Mucosa of rectum (tissue), 2 donors: ENCODE data around the gene SEMA3F.
A peak's percentile ranks its signal among the peaks of the same experiment; 100 is the strongest.

Experiments used
- H3K27ac ChIP-seq, 2 donors: one replicate each; pipeline ENCODE4 v1.7.0; 2013; ENCODE audit warnings: inconsistent platforms in 2 of 2, low read depth in 2 of 2, low read length in 2 of 2
- H3K27me3 ChIP-seq, 2 donors: one replicate each; pipeline ENCODE4 v1.7.0; 2013; ENCODE audit warnings: low read length in 2 of 2; ENCODE audit not compliant: control insufficient read depth in 2 of 2, insufficient read depth in 2 of 2
- H3K36me3 ChIP-seq, 2 donors: one replicate each; pipeline ENCODE4 v1.7.0; 2013; ENCODE audit warnings: low read length in 2 of 2; ENCODE audit not compliant: control insufficient read depth in 2 of 2, insufficient read depth in 2 of 2
- H3K4me1 ChIP-seq, 2 donors: one replicate each; pipeline ENCODE4 v1.7.0; 2013; ENCODE audit warnings: low read length in 2 of 2, mild to moderate bottlenecking in 1 of 2; ENCODE audit not compliant: control insufficient read depth in 2 of 2, insufficient read depth in 2 of 2
- H3K4me3 ChIP-seq, 2 donors: one replicate each; pipeline ENCODE4 v1.7.0; 2013; ENCODE audit warnings: low read length in 2 of 2
- H3K9ac ChIP-seq, 2 donors: one replicate each; pipeline ENCODE4 v1.7.0; 2013; ENCODE audit warnings: low read length in 2 of 2, low read depth in 1 of 2, mild to moderate bottlenecking in 1 of 2
- H3K9me3 ChIP-seq, 2 donors: one replicate each; pipeline ENCODE4 v1.7.0; 2013; ENCODE audit warnings: low read length in 2 of 2; ENCODE audit not compliant: control insufficient read depth in 2 of 2
- donor health status: healthy.
- donor health status: Normal muscosa, but diverticular disease.

Gene SEMA3F

GRCh38 chr3:50155491-50155878, 361 bp downstream of the SEMA3F start:
- Histone ChIP-seq H3K27ac (peak overlapping the region; percentile 18 to 65), H3K27me3 (peaks cover 0 to 5% of the 10 kb centered on the region in 2 donors), H3K9me3 (no peaks in the 10 kb centered on the region), H3K4me3 (peak overlapping the region; percentile 65 to 71), H3K4me1 (peaks cover 24 to 32% of the 10 kb centered on the region in 2 donors), H3K9ac (peak overlapping the region; percentile 73 to 79), H3K36me3 (no peaks in the 10 kb centered on the region)

GRCh38 chr3:50155891-50156290, 767 bp downstream of the SEMA3F start:
- H3K36me3 ChIP-seq, result no peaks in the 10 kb centered on the region
- H3K27ac ChIP-seq, result peak overlapping the region; percentile 18 to 65
- H3K4me3 ChIP-seq, result peak overlapping the region; percentile 65 to 71
- peak overlapping the region; percentile 73 to 79 for H3K9ac ChIP-seq
- peaks cover 25 to 36% of the 10 kb centered on the region in 2 donors for H3K4me1 ChIP-seq
- H3K27me3 ChIP-seq, result peaks cover 0 to 5% of the 10 kb centered on the region in 2 donors
- H3K9me3 ChIP-seq, result no peaks in the 10 kb centered on the region

- Histone ChIP-seq H3K36me3 (no peaks in the 10 kb centered on the region), H3K9me3 (no peaks in the 10 kb centered on the region), H3K27ac (peak overlapping the region; percentile 63 to 65), H3K4me3 (peak overlapping the region; percentile 65 to 71), H3K4me1 (peaks cover 30 to 42% of the 10 kb centered on the region in 2 donors), H3K9ac (peak overlapping the region; percentile 73 to 79), H3K27me3 (peaks cover 0 to 5% of the 10 kb centered on the region in 2 donors)
These were observed 1.7 kb downstream of the SEMA3F start for GRCh38 chr3:50156549-50157493.

GRCh38 chr3:50157827-50158529, 2.9 kb downstream of the SEMA3F start:
- H3K9ac ChIP-seq, result no peak overlapping the region

GRCh38 chr3:50158530-50159146, 3.5 kb downstream of the SEMA3F start:
- no peak overlapping the region for H3K9ac ChIP-seq
- H3K36me3 ChIP-seq, result no peaks in the 10 kb centered on the region
- H3K4me1 ChIP-seq, result peaks cover 40 to 57% of the 10 kb centered on the region in 2 donors
- H3K27ac ChIP-seq, result no peak overlapping the region
- H3K9me3 ChIP-seq, result no peaks in the 10 kb centered on the region
- H3K4me3 ChIP-seq, result no peak overlapping the region
- peaks cover 0 to 5% of the 10 kb centered on the region in 2 donors for H3K27me3 ChIP-seq

More at GRCh38 chr3:50157827-50158529, 2.9 kb downstream of the SEMA3F start:
- H3K27ac ChIP-seq, result no peak overlapping the region
- H3K4me3 ChIP-seq, result no peak overlapping the region
- no peaks in the 10 kb centered on the region for H3K36me3 ChIP-seq
- no peaks in the 10 kb centered on the region for H3K9me3 ChIP-seq
- H3K4me1 ChIP-seq, result peaks cover 36 to 54% of the 10 kb centered on the region in 2 donors
- H3K27me3 ChIP-seq, result peaks cover 0 to 5% of the 10 kb centered on the region in 2 donors

- H3K36me3 ChIP-seq, result no peaks in the 10 kb centered on the region
- peak overlapping the region in 1 of 2 donors; percentile 64 for H3K9ac ChIP-seq
- H3K9me3 ChIP-seq, result no peaks in the 10 kb centered on the region
- H3K4me1 ChIP-seq, result peaks cover 47 to 71% of the 10 kb centered on the region in 2 donors
- H3K27me3 ChIP-seq, result peaks cover 0 to 5% of the 10 kb centered on the region in 2 donors
- peak overlapping the region; percentile 74 to 77 for H3K27ac ChIP-seq
- H3K4me3 ChIP-seq, result no peak overlapping the region
These were observed 5.4 kb downstream of the SEMA3F start for GRCh38 chr3:50160561-50160983.

- no peaks in the 10 kb centered on the region for H3K9me3 ChIP-seq
- peaks cover 48 to 73% of the 10 kb centered on the region in 2 donors for H3K4me1 ChIP-seq
- H3K27me3 ChIP-seq, result no peaks in the 10 kb centered on the region
- H3K9ac ChIP-seq, result peak overlapping the region; percentile 52 to 64
- H3K27ac ChIP-seq, result peak overlapping the region; percentile 74 to 77
- H3K4me3 ChIP-seq, result no peak overlapping the region
- no peaks in the 10 kb centered on the region for H3K36me3 ChIP-seq
These were observed 6.2 kb downstream of the SEMA3F start for GRCh38 chr3:50161320-50161719.

GRCh38 chr3:50162034-50162883, 7.1 kb downstream of the SEMA3F start:
- Histone ChIP-seq H3K4me1 (peaks cover 53 to 77% of the 10 kb centered on the region in 2 donors), H3K9ac (peak overlapping the region in 1 of 2 donors; percentile 6), H3K27me3 (no peaks in the 10 kb centered on the region)

More at GRCh38 chr3:50162034-50162883, 7.1 kb downstream of the SEMA3F start:
- Histone ChIP-seq H3K36me3 (no peaks in the 10 kb centered on the region), H3K9me3 (no peaks in the 10 kb centered on the region), H3K27ac (peak overlapping the region; percentile 35 to 64), H3K4me3 (no peak overlapping the region)
